ENCODE results near the gene HBD. TPM values are rescaled to one million over a fixed set of nuclear protein-coding genes. Genes with fewer than 3 reads are reported as not detected.

The HBD gene
- total and polyA plus RNA-seq, 9 of the 15 experiments (the other 6 are each of a cell fraction or from before 2014, with no cell fraction given), result 11.8 to 169 (median 36.0) TPM

- TF ChIP-seq ZNF592 (IDR thresholded peaks at IDR 0.05), result no peak
- TF ChIP-seq DLX4 (CRISPR knock-in tag; IDR thresholded peaks at IDR 0.05), result no peak
- no peak for TF ChIP-seq POLR2AphosphoS5 (IDR thresholded peaks at IDR 0.05; ENCODE audit: control insufficient read depth, insufficient read depth, low read depth, low read length)
- TF ChIP-seq MTA2 (IDR thresholded peaks at IDR 0.05; ENCODE audit: low read depth), result peak; percentile 49
- TF ChIP-seq BRF2 (IDR thresholded peaks at IDR 0.05; ENCODE audit: borderline replicate concordance, insufficient read depth, insufficient read length), result no peak
- no peak for TF ChIP-seq BMI1 (IDR thresholded peaks at IDR 0.05; ENCODE audit: low read length)
- no peak for TF ChIP-seq SREBF2 (CRISPR knock-in tag; IDR thresholded peaks at IDR 0.05)
- TF ChIP-seq ZNF23 (CRISPR knock-in tag; IDR thresholded peaks at IDR 0.05), result no peak
- TF ChIP-seq SAP30 (IDR thresholded peaks at IDR 0.05; ENCODE audit: borderline replicate concordance, insufficient read depth, low read depth, low read length, poor library complexity, severe bottlenecking), result no peak
- no peak for TF ChIP-seq TAF9B (IDR thresholded peaks at IDR 0.05; ENCODE audit: partially characterized antibody)
- no peak for TF ChIP-seq STAT5A (IDR thresholded peaks at IDR 0.05; ENCODE audit: borderline replicate concordance, low read length)
- no peak for TF ChIP-seq CREBBP (IDR thresholded peaks at IDR 0.05; ENCODE audit: low read depth, low read length)
- TF ChIP-seq ZNF253 (CRISPR knock-in tag; conservative IDR thresholded peaks at IDR 0.05), result no peak
- no peak for TF ChIP-seq TAF1 (IDR thresholded peaks at IDR 0.05; ENCODE audit: control insufficient read depth, extremely low read depth, insufficient read depth, low read length, severe bottlenecking)
- TF ChIP-seq SIN3B (IDR thresholded peaks at IDR 0.05; ENCODE audit: low read depth), result no peak
- TF ChIP-seq CTCF (IDR thresholded peaks at IDR 0.05 in 2 of 3, conservative IDR thresholded peaks at IDR 0.05 in 1 of 3; ENCODE audit: insufficient read depth in 2 of 3, low read depth in 1 of 3, low read length in 3 of 3), result no peak
- TF ChIP-seq POLR2B (IDR thresholded peaks at IDR 0.05; ENCODE audit: low read depth, partially characterized antibody), result no peak
- TF ChIP-seq ZNF184 (CRISPR knock-in tag; IDR thresholded peaks at IDR 0.05), result no peak
- no peak for TF ChIP-seq ZNF436 (CRISPR knock-in tag; IDR thresholded peaks at IDR 0.05)
Observed at GRCh38 chr11:5235364-5236095, 1.2 kb upstream of the HBD start (continued).

Data from K562 (cell line).